ENCODE measurements around the gene RAB1A.

DNA sequence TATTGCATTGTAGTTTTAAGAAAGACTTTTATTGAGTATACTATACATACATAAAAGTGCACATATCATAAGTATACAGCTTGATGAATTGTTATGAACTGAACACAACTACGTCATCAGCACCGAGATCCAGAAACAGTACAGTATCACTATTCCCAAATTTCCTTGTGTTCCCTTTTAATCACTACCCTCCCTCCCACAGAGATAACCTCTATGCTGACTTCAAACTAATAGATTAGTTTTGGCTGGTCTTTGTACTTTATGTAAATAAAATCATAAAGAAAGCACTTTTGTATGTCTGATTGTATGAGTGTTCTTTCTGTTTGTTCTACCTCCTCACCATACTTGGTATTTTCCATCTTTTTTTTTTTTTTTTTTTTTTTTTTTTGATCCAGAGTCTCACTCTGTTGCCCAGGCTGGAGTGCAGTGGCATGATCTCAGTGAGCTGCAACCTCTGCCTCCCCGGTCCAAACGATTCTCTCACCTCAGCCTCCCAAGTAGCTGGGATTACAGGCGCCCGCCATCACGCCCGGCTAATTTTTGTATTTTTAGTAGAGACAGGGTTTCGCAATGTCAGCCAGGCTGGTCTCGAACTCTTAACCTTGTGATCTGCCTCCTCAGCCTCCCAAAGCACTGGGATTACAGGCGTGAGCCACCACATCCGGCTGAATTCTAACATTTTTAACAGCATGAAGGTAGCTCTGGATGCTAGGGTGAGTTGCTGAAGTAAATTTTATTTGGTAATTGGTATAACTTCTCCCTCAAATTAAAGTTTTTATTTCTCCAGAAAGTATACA lies 43.3 kb upstream of the RAB1A start:
- TF ChIP-seq, protein P1, sequence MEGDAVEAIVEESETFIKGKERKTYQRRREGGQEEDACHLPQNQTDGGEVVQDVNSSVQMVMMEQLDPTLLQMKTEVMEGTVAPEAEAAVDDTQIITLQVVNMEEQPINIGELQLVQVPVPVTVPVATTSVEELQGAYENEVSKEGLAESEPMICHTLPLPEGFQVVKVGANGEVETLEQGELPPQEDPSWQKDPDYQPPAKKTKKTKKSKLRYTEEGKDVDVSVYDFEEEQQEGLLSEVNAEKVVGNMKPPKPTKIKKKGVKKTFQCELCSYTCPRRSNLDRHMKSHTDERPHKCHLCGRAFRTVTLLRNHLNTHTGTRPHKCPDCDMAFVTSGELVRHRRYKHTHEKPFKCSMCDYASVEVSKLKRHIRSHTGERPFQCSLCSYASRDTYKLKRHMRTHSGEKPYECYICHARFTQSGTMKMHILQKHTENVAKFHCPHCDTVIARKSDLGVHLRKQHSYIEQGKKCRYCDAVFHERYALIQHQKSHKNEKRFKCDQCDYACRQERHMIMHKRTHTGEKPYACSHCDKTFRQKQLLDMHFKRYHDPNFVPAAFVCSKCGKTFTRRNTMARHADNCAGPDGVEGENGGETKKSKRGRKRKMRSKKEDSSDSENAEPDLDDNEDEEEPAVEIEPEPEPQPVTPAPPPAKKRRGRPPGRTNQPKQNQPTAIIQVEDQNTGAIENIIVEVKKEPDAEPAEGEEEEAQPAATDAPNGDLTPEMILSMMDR (IDR thresholded peaks at IDR 0.05), result no peak
- no peak for TF ChIP-seq POLR2A (IDR thresholded peaks at IDR 0.05)
